Naive thymus-derived CD8-positive, alpha-beta T cell (primary cell): Measurements from ENCODE around the gene SMIM5. TPM values are rescaled to one million over a fixed set of nuclear protein-coding genes. Genes with fewer than 3 reads are reported as not detected.

Experiments
- ATAC-seq, 2 donors: fragments of 150-1000 bp; cut with Tn5 transposase in 1 of 2; sonication (Bioruptor Pico), chemical (Tn5 transposase) in 1 of 2; 1 replicate in 1 of 2; 2 replicates in 1 of 2; pipeline ENCODE4 v1.10.0; 2021; ENCODE audit warnings: mild to moderate bottlenecking in 2 of 2, moderate library complexity in 2 of 2
- POLR2A ChIA-PET: fragments of 350-600 bp; sonication (Branson Sonifier 250); formaldehyde crosslinking; loops from one replicate; lab custom pipeline; 2021; ENCODE audit warnings: antibody characterized with exemption; lab: Charles Lee
- DNase-seq, 10 donors: peaks; one replicate each; pipeline versions ENCODE4 v3.0.0 to v3.0.0-alpha.2; 2020 to 2022
- H3K27ac Mint-ChIP-seq, 10 donors: one replicate each; pipeline ENCODE4 v1.8.0; 2020 to 2022; ENCODE audit warnings: mild to moderate bottlenecking in 10 of 10, mixed read lengths in 10 of 10, moderate library complexity in 4 of 10, inconsistent platforms in 1 of 10
- H3K27me3 Mint-ChIP-seq, 5 donors: one replicate each; pipeline ENCODE4 v1.8.0; 2021 to 2022; ENCODE audit warnings: mixed read lengths in 5 of 5
- H3K36me3 Mint-ChIP-seq, 3 donors: one replicate each; pipeline ENCODE4 v1.8.0; 2020 to 2022; ENCODE audit warnings: mixed read lengths in 3 of 3, mild to moderate bottlenecking in 2 of 3, inconsistent platforms in 1 of 3
- H3K4me1 Mint-ChIP-seq, 4 donors: one replicate each; pipeline ENCODE4 v1.8.0; 2021 to 2022; ENCODE audit warnings: mixed read lengths in 4 of 4
- H3K4me3 Mint-ChIP-seq, 10 donors: one replicate each; pipeline ENCODE4 v1.8.0; 2020 to 2022; ENCODE audit warnings: mild to moderate bottlenecking in 10 of 10, mixed read lengths in 10 of 10, moderate library complexity in 6 of 10, inconsistent platforms in 1 of 10
- H3K9me3 Mint-ChIP-seq, 9 donors: one replicate each; pipeline ENCODE4 v1.8.0; 2020 to 2022; ENCODE audit warnings: mixed read lengths in 9 of 9, mild to moderate bottlenecking in 3 of 9, inconsistent platforms in 1 of 9, moderate library complexity in 1 of 9
- polyA plus RNA-seq, 3 donors: library from polyadenylated mRNA; unstranded; fragments of 300-500 nt; fragmentation: Illumina TruSeq; gene quantifications; one replicate each; pipeline ENCODE4 v1.2.3, GENCODE V29; 2021
- total RNA-seq, 8 experiments: library from RNA in 2 of 8; stranded (reverse) in 2 of 8; gene quantifications; one replicate each; pipeline ENCODE4 v1.2.3 and lab custom pipeline; 2021 to 2026

The SMIM5 gene
- total and polyA plus RNA-seq, 5 experiments from 2014 or later, result 0.06 to 1.3 (median 0.47) TPM; not detected in 1

- H3K27me3 Mint-ChIP-seq, result no peaks in the 10 kb centered on the region
- peak overlapping the region in 1 of 10 donors; percentile 53 for H3K27ac Mint-ChIP-seq
- DNase-seq (no peak), ATAC-seq (no peak)
- peaks cover 0 to 5% (median 0%) of the 10 kb centered on the region in 3 donors for H3K36me3 Mint-ChIP-seq
- POLR2A ChIA-PET, result interaction anchor here (1.2 to 1.5 kb wide), 3 partner anchors 16 to 136 kb away, joined by 3 read pairs; partner anchors contain the start of gene GALK1
- H3K4me1 Mint-ChIP-seq, result peaks cover 3 to 12% (median 5%) of the 10 kb centered on the region in 4 donors
- no peaks in the 10 kb centered on the region for H3K9me3 Mint-ChIP-seq
- no peak overlapping the region for H3K4me3 Mint-ChIP-seq
Measured at GRCh38 chr17:75629157-75629556, 4.1 kb upstream of the SMIM5 start.

GRCh38 chr17:75630071-75630917, 2.9 kb upstream of the SMIM5 start:
- no peak overlapping the region for H3K27ac Mint-ChIP-seq
- DNase-seq, result no peak
- H3K36me3 Mint-ChIP-seq, result peaks cover 0 to 2% (median 0%) of the 10 kb centered on the region in 3 donors
- H3K9me3 Mint-ChIP-seq, result no peaks in the 10 kb centered on the region
- peaks cover 3 to 13% (median 5%) of the 10 kb centered on the region in 4 donors for H3K4me1 Mint-ChIP-seq
- H3K27me3 Mint-ChIP-seq, result no peaks in the 10 kb centered on the region
- H3K4me3 Mint-ChIP-seq, result no peak overlapping the region
- POLR2A ChIA-PET, result interaction anchor here (0.6 to 1.5 kb wide), 2 partner anchors 135 to 705 kb away, joined by 3 to 5 read pairs; partner anchors contain the start of gene GALK1
- no peak for ATAC-seq

DNA sequence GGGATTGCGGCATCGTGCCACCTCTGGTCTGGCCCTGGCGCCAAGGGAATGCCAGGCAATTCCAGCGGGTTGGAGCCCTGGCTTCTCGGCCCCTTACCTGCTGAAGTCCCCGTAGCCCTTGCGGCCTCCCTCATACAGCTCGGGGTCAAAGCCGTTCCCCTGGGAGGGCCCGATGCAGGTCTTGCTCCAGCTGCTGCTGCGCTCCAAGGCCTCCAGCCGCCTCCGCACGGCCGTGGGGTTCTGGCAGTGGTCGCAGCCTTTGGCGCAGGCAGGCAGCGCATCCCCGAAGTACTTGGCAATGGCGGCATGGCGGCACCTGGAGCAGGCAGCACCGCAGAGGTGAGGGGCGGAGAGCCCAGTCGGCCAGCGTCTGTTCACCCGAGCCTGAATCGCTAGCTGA, 1.9 kb upstream of the SMIM5 start:
- Mint-ChIP-seq H3K9me3 (no peaks in the 10 kb centered on the region), H3K4me3 (no peak overlapping the region), H3K27me3 (no peaks in the 10 kb centered on the region), H3K4me1 (peaks cover 3 to 13% (median 6%) of the 10 kb centered on the region in 4 donors), H3K36me3 (peaks cover 0 to 1% (median 0%) of the 10 kb centered on the region in 3 donors), H3K27ac (no peak overlapping the region)
- POLR2A ChIA-PET, result interaction anchor here (2.7 kb wide), 1 partner anchor 118 kb away, joined by 11 read pairs; no protein-coding TSS in a partner anchor
- no peak for DNase-seq
- no peak for ATAC-seq

GRCh38 chr17:75632428-75632827, 806 bp upstream of the SMIM5 start:
- ATAC-seq, result no peak
- H3K36me3 Mint-ChIP-seq, result no peaks in the 10 kb centered on the region
- no peak overlapping the region for H3K27ac Mint-ChIP-seq
- H3K9me3 Mint-ChIP-seq, result no peaks in the 10 kb centered on the region
- H3K4me3 Mint-ChIP-seq, result no peak overlapping the region
- no peak for DNase-seq
- H3K4me1 Mint-ChIP-seq, result peaks cover 3 to 13% (median 6%) of the 10 kb centered on the region in 4 donors
- POLR2A ChIA-PET, result interaction anchor here (0.6 to 2.7 kb wide), 11 partner anchors 11 to 1117 kb away, joined by 3 to 11 read pairs (median 5); partner anchors contain the start of gene WBP2
- no peaks in the 10 kb centered on the region for H3K27me3 Mint-ChIP-seq

DNA sequence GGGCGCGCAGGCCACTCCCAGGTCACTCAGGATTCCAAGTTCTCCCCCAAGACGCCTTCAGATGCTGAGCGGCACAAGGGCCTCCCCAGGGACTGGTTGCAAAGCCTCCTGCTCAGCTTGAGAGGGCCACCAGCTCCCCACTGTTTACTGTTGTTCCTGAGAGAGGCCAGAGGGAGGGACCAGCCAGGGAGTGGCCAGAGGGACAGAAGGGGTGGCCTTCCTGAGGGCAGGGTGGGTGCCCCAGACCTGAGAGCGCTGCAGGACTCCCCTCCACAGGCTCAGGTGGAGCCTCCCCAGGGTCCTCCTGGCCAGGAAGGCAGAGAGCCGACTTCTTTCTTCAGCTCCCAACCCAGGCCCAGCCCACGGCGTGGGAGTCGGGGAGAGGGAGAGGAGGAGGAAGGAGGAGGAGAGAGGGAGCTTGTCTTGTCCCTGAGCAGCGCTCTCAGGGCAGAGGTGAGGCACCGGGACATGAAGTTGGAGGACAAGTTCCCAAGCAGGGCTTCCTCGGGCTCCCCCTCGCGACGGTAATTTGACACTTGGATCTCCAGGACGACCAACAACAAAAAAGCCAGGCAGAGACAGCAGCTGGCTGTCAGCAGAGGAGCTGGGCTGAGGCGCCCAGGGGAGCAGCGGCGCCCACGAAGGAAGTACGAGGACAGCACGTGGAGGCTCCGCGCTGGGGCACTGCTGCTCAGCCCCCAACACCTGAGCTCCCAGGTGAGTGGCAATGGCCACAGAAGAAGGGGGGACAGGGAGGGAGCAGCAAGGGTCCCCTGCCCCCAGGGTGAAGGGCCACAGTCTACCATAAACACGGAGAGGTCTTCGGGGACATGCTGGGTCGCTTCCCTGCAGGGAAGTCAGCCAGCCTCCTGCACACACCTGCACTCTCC, 497 bp downstream of the SMIM5 start:
- Mint-ChIP-seq H3K4me3 (no peak overlapping the region), H3K27ac (peak overlapping the region in 3 of 10 donors; percentile 38 to 86 (median 56)), H3K36me3 (no peaks in the 10 kb centered on the region), H3K4me1 (peaks cover 3 to 13% (median 6%) of the 10 kb centered on the region in 4 donors), H3K9me3 (no peaks in the 10 kb centered on the region), H3K27me3 (no peaks in the 10 kb centered on the region)
- ATAC-seq (peak; percentile 50 to 56), DNase-seq (peak in 9 of 10 donors; percentile 19 to 73 (median 42))
- POLR2A ChIA-PET, result interaction anchor here (0.6 to 2.7 kb wide), 12 partner anchors 12 to 430 kb away, joined by 3 to 11 read pairs (median 4); partner anchors contain the start of genes RECQL5, SAP30BP and WBP2

- DNase-seq (no peak), ATAC-seq (no peak)
- Mint-ChIP-seq H3K4me1 (peaks cover 3 to 13% (median 6%) of the 10 kb centered on the region in 4 donors), H3K4me3 (no peak overlapping the region), H3K27ac (peak overlapping the region in 2 of 10 donors; percentile 56 to 86), H3K27me3 (no peaks in the 10 kb centered on the region), H3K36me3 (no peaks in the 10 kb centered on the region), H3K9me3 (no peaks in the 10 kb centered on the region)
- POLR2A ChIA-PET, result interaction anchor here (0.9 to 2.3 kb wide), 5 partner anchors 13 to 187 kb away, joined by 3 to 6 read pairs (median 4); partner anchors contain the start of genes RECQL5 and SAP30BP
Measured at GRCh38 chr17:75634376-75634740, 1.1 kb downstream of the SMIM5 start.

- Mint-ChIP-seq H3K9me3 (no peaks in the 10 kb centered on the region), H3K4me1 (peaks cover 3 to 13% (median 6%) of the 10 kb centered on the region in 4 donors), H3K36me3 (no peaks in the 10 kb centered on the region), H3K4me3 (no peak overlapping the region), H3K27me3 (no peaks in the 10 kb centered on the region), H3K27ac (peak overlapping the region in 2 of 10 donors; percentile 7 to 29)
- ATAC-seq, result no peak
- POLR2A ChIA-PET, result no interaction called here
- DNase-seq, result no peak
Measured at GRCh38 chr17:75634754-75635609, 1.7 kb downstream of the SMIM5 start.

GRCh38 chr17:75635610-75636202, 2.5 kb downstream of the SMIM5 start:
- H3K27ac Mint-ChIP-seq, result no peak overlapping the region

DNA sequence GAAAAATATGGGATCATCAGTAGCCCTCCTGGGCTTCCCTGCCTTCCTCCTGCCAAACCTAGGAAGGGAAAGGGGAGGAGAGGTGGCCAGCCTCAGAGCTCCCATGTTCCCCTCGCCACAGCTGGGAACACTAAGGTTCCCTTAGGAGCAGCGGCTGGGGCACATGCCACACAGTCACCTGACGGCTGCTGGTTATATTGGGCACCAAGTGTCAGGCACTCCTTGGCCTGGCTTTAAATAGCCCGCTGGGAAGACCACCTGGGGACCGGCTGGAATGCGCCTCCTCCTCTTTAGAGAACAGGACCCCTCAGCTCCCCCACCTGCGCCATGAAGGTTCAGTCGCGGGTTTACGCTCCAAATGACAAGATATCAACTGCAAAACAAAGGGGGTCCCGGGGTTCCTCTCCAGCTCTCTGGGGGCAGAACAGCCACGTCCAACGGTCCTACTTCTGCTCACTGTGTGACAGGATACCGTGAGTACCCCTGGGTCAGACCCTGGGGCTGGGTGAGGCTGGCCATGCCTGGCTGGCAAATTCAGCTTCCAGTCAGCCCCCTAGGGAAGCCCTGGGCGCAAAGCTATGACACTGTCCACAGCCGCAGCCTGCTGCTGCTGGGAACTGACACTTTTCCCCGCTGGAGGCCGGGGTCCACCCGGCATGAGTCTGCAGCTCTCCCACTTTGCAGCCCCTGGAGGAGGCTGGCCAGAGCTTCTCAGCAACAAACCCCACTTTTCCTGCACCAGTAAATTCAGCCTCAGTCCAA, 3.3 kb downstream of the SMIM5 start:
- Mint-ChIP-seq H3K27me3 (no peaks in the 10 kb centered on the region), H3K4me1 (peaks cover 3 to 13% (median 6%) of the 10 kb centered on the region in 4 donors), H3K36me3 (no peaks in the 10 kb centered on the region), H3K4me3 (no peak overlapping the region), H3K9me3 (no peaks in the 10 kb centered on the region), H3K27ac (no peak overlapping the region)
- POLR2A ChIA-PET, result interaction anchor here (1.1 kb wide), 1 partner anchor 69 kb away, joined by 3 read pairs; no protein-coding TSS in a partner anchor
- DNase-seq, result no peak
- ATAC-seq, result no peak

More at GRCh38 chr17:75635610-75636202, 2.5 kb downstream of the SMIM5 start:
- Mint-ChIP-seq H3K9me3 (no peaks in the 10 kb centered on the region), H3K27me3 (no peaks in the 10 kb centered on the region), H3K36me3 (no peaks in the 10 kb centered on the region), H3K4me3 (no peak overlapping the region), H3K4me1 (peaks cover 3 to 13% (median 6%) of the 10 kb centered on the region in 4 donors)
- POLR2A ChIA-PET, result no interaction called here
- ATAC-seq, result no peak
- no peak for DNase-seq

DNA sequence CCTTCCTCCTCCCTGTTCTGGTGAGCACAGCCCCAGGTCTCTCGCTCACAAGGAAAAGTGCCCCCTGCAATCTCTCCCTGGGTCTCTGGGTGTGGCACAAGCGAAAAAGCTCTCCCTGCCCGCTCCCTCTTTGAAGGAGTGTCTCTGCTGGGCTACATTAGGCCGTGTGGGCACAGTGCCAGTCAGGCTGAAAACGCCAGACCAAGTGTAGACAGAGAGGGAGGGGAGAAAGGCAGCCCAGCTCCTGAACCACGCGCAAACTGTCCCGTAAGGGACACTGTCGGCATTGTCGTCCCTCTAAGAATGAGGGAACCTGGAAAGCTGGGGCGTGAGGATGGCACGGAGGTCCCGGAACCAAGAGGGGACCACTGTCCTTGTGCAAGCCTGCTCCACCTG, 3.9 kb downstream of the SMIM5 start:
- H3K27ac Mint-ChIP-seq, result no peak overlapping the region
- ATAC-seq (no peak), DNase-seq (no peak)
- no peaks in the 10 kb centered on the region for H3K27me3 Mint-ChIP-seq
- H3K4me1 Mint-ChIP-seq, result peaks cover 3 to 13% (median 6%) of the 10 kb centered on the region in 4 donors
- no peaks in the 10 kb centered on the region for H3K36me3 Mint-ChIP-seq
- no peak overlapping the region for H3K4me3 Mint-ChIP-seq
- no peaks in the 10 kb centered on the region for H3K9me3 Mint-ChIP-seq
- POLR2A ChIA-PET, result interaction anchor here (1.1 kb wide), 1 partner anchor 68 kb away, joined by 3 read pairs; no protein-coding TSS in a partner anchor
